Myocyte (in vitro differentiated cells): Measurements from ENCODE around the gene OSTC. TPM values are rescaled to one million over a fixed set of nuclear protein-coding genes. Genes with fewer than 3 reads are reported as not detected.
"Not testable (repeated sequence)": the region's sequence is repeated elsewhere in the genome, so short reads cannot be mapped to it uniquely, and the experiment has no call there.

ENCODE experiments used
- DNase-seq: peaks from one replicate; pipeline ENCODE4 v3.0.0-alpha.2; 2012; ENCODE audit warnings: low read depth
- total RNA-seq: library from RNA; depleted of rRNA; stranded (reverse); fragments of >200 nt; gene quantifications from 2 replicates; pipeline ENCODE4 v1.2.3, GENCODE V29; 2014

The OSTC gene
- total RNA-seq, 1 donor from 2014 or later: 361 TPM

- DNase-seq: peak; percentile 79
Observed at GRCh38 chr4:108646706-108647105, 3.7 kb upstream of the OSTC start.

- DNase-seq: no peak
Observed at GRCh38 chr4:108649863-108650211, 562 bp upstream of the OSTC start.

GRCh38 chr4:108651014-108651791, 804 bp downstream of the OSTC start:
- DNase-seq: peak; percentile 54

- no peak for DNase-seq
Observed at GRCh38 chr4:108662629-108663028, 12.2 kb downstream of the OSTC start.

GRCh38 chr4:108674356-108674977, 24.1 kb downstream of the OSTC start:
- DNase-seq: no peak

- DNase-seq: peak; percentile 43
Observed at GRCh38 chr4:108681321-108681809, 31.0 kb downstream of the OSTC start.

GRCh38 chr4:108683479-108683878, 33.1 kb downstream of the OSTC start:
- peak; percentile 55 for DNase-seq

- DNase-seq: peak; percentile 19
Observed at GRCh38 chr4:108685036-108685686, 34.8 kb downstream of the OSTC start.

GRCh38 chr4:108690738-108691137, 40.3 kb downstream of the OSTC start:
- no peak for DNase-seq

- no peak for DNase-seq
Observed at GRCh38 chr4:108693211-108693610, 42.8 kb downstream of the OSTC start.

GRCh38 chr4:108693819-108694218, 43.4 kb downstream of the OSTC start:
- no peak for DNase-seq

- no peak for DNase-seq
Observed at GRCh38 chr4:108694423-108694822, 44.0 kb downstream of the OSTC start.

GRCh38 chr4:108695062-108695461, 44.7 kb downstream of the OSTC start:
- no peak for DNase-seq

GRCh38 chr4:108696160-108696559, 45.8 kb downstream of the OSTC start:
- DNase-seq: no peak

GRCh38 chr4:108700081-108700757, 49.8 kb downstream of the OSTC start:
- DNase-seq: peak; percentile 85

GRCh38 chr4:108702960-108703359, 52.6 kb downstream of the OSTC start:
- peak; percentile 18 for DNase-seq

GRCh38 chr4:108703370-108703769, 53.0 kb downstream of the OSTC start:
- no peak for DNase-seq

- DNase-seq: no peak
Observed at GRCh38 chr4:108703966-108704365, 53.6 kb downstream of the OSTC start.

- DNase-seq: no peak
Observed at GRCh38 chr4:108706289-108706688, 55.9 kb downstream of the OSTC start.

GRCh38 chr4:108709234-108709633, 58.8 kb downstream of the OSTC start:
- no peak for DNase-seq

GRCh38 chr4:108709722-108710121, 59.3 kb downstream of the OSTC start:
- DNase-seq: no peak

GRCh38 chr4:108710578-108710977, 60.2 kb downstream of the OSTC start:
- not testable (repeated sequence) for DNase-seq
